ENCODE measurements around the gene SLC45A3. TPM values are rescaled to one million over a fixed set of nuclear protein-coding genes. Genes with fewer than 3 reads are reported as not detected.

Gene SLC45A3
- total RNA-seq, 1 donor from 2014 or later = 7.5 TPM

GRCh38 chr1:205704903-205705302 lies 24.6 kb upstream of the SLC45A3 start:
- peaks cover 24% of the 10 kb centered on the region for H3K4me1 Mint-ChIP-seq
- H3K9me3 Mint-ChIP-seq = no peaks in the 10 kb centered on the region
- no peak for DNase-seq (ENCODE audit: low spot score in 2 of 2, unreplicated experiment in 2 of 2)
- no peak for TF ChIP-seq CTCF (IDR thresholded peaks at IDR 0.05; ENCODE audit: unreplicated experiment)
- H3K36me3 Mint-ChIP-seq = peaks cover 11% of the 10 kb centered on the region
- H3K27me3 Mint-ChIP-seq (ENCODE audit: low read depth) = no peaks in the 10 kb centered on the region
- no peak overlapping the region for H3K4me3 Mint-ChIP-seq
- peak overlapping the region; percentile 43 for H3K27ac Mint-ChIP-seq

GRCh38 chr1:205703072-205703471 lies 22.8 kb upstream of the SLC45A3 start:
- TF ChIP-seq CTCF (IDR thresholded peaks at IDR 0.05; ENCODE audit: unreplicated experiment) = no peak
- H3K4me3 Mint-ChIP-seq = no peak overlapping the region
- peaks cover 9% of the 10 kb centered on the region for H3K36me3 Mint-ChIP-seq
- DNase-seq (ENCODE audit: low spot score in 2 of 2, unreplicated experiment in 2 of 2) = no peak
- peaks cover 20% of the 10 kb centered on the region for H3K4me1 Mint-ChIP-seq
- H3K9me3 Mint-ChIP-seq = no peaks in the 10 kb centered on the region
- no peaks in the 10 kb centered on the region for H3K27me3 Mint-ChIP-seq (ENCODE audit: low read depth)
- H3K27ac Mint-ChIP-seq = peak overlapping the region; percentile 59

GRCh38 chr1:205701891-205702290 lies 21.6 kb upstream of the SLC45A3 start:
- Mint-ChIP-seq H3K27me3 (ENCODE audit: low read depth) (no peaks in the 10 kb centered on the region), H3K4me1 (peaks cover 19% of the 10 kb centered on the region), H3K36me3 (peaks cover 9% of the 10 kb centered on the region), H3K4me3 (no peak overlapping the region), H3K27ac (peak overlapping the region; percentile 69), H3K9me3 (no peaks in the 10 kb centered on the region)
- TF ChIP-seq CTCF (IDR thresholded peaks at IDR 0.05; ENCODE audit: unreplicated experiment) = no peak
- DNase-seq (ENCODE audit: low spot score in 2 of 2, unreplicated experiment in 2 of 2) = no peak

- H3K4me3 Mint-ChIP-seq = no peak overlapping the region
These were observed 21.1 kb upstream of the SLC45A3 start for GRCh38 chr1:205701420-205701819.

GRCh38 chr1:205700865-205701401 lies 20.6 kb upstream of the SLC45A3 start:
- Mint-ChIP-seq H3K36me3 (peaks cover 5% of the 10 kb centered on the region), H3K27me3 (ENCODE audit: low read depth) (no peaks in the 10 kb centered on the region), H3K27ac (peak overlapping the region; percentile 66), H3K9me3 (no peaks in the 10 kb centered on the region), H3K4me3 (no peak overlapping the region), H3K4me1 (peaks cover 15% of the 10 kb centered on the region)
- no peak for DNase-seq (ENCODE audit: low spot score in 2 of 2, unreplicated experiment in 2 of 2)
- no peak for TF ChIP-seq CTCF (IDR thresholded peaks at IDR 0.05; ENCODE audit: unreplicated experiment)

More at GRCh38 chr1:205701420-205701819, 21.1 kb upstream of the SLC45A3 start:
- peak overlapping the region; percentile 69 for H3K27ac Mint-ChIP-seq
- H3K4me1 Mint-ChIP-seq = peaks cover 15% of the 10 kb centered on the region
- no peak for TF ChIP-seq CTCF (IDR thresholded peaks at IDR 0.05; ENCODE audit: unreplicated experiment)
- H3K36me3 Mint-ChIP-seq = peaks cover 5% of the 10 kb centered on the region
- no peaks in the 10 kb centered on the region for H3K9me3 Mint-ChIP-seq
- no peak for DNase-seq (ENCODE audit: low spot score in 2 of 2, unreplicated experiment in 2 of 2)
- H3K27me3 Mint-ChIP-seq (ENCODE audit: low read depth) = no peaks in the 10 kb centered on the region

GRCh38 chr1:205699416-205699815 lies 19.1 kb upstream of the SLC45A3 start:
- H3K27ac Mint-ChIP-seq = no peak overlapping the region
- H3K9me3 Mint-ChIP-seq = no peaks in the 10 kb centered on the region
- H3K4me3 Mint-ChIP-seq = no peak overlapping the region
- H3K36me3 Mint-ChIP-seq = peaks cover 3% of the 10 kb centered on the region
- no peak for TF ChIP-seq CTCF (IDR thresholded peaks at IDR 0.05; ENCODE audit: unreplicated experiment)
- H3K27me3 Mint-ChIP-seq (ENCODE audit: low read depth) = no peaks in the 10 kb centered on the region
- H3K4me1 Mint-ChIP-seq = peaks cover 15% of the 10 kb centered on the region
- DNase-seq (ENCODE audit: low spot score in 2 of 2, unreplicated experiment in 2 of 2) = no peak
